ENCODE data around the gene TBC1D20. TPM values are rescaled to one million over a fixed set of nuclear protein-coding genes. Genes with fewer than 3 reads are reported as not detected.

Gene TBC1D20
- total RNA-seq, 1 donor from 2014 or later, result 64.0 TPM

DNA sequence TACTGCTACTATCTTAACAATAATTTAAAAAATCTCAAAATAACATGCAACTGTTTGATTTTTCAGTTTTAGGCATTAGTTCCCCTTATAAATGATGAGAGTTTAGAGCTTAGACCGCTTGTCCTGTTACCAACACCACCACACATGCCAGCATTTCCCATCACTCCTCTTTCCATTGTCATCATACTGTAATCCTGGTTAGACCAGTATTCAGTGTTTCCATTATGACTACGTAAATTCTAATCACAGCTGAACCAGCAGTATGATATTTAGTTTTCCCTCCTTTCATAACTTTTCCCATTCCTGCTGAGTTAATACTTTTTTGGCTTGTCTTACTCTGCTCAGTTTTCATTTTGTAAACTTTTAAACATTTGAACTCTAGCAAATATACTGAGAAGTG lies 12.2 kb upstream of the TBC1D20 start:
- peaks cover 18% of the 10 kb centered on the region for H3K4me1 Mint-ChIP-seq (ENCODE audit: low read depth)
- H3K27ac Mint-ChIP-seq (ENCODE audit: unreplicated experiment), result no peak overlapping the region
- peaks cover 14% of the 10 kb centered on the region for H3K36me3 Mint-ChIP-seq (ENCODE audit: low read depth)
- TF ChIP-seq, protein P1, sequence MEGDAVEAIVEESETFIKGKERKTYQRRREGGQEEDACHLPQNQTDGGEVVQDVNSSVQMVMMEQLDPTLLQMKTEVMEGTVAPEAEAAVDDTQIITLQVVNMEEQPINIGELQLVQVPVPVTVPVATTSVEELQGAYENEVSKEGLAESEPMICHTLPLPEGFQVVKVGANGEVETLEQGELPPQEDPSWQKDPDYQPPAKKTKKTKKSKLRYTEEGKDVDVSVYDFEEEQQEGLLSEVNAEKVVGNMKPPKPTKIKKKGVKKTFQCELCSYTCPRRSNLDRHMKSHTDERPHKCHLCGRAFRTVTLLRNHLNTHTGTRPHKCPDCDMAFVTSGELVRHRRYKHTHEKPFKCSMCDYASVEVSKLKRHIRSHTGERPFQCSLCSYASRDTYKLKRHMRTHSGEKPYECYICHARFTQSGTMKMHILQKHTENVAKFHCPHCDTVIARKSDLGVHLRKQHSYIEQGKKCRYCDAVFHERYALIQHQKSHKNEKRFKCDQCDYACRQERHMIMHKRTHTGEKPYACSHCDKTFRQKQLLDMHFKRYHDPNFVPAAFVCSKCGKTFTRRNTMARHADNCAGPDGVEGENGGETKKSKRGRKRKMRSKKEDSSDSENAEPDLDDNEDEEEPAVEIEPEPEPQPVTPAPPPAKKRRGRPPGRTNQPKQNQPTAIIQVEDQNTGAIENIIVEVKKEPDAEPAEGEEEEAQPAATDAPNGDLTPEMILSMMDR (IDR thresholded peaks at IDR 0.05), result no peak
- H3K9me3 Mint-ChIP-seq (ENCODE audit: low read depth), result peaks cover 8% of the 10 kb centered on the region
- H3K4me3 Mint-ChIP-seq (ENCODE audit: unreplicated experiment), result no peak overlapping the region
- DNase-seq (ENCODE audit: low spot score), result no peak
- H3K27me3 Mint-ChIP-seq (ENCODE audit: low read depth), result no peaks in the 10 kb centered on the region

DNA sequence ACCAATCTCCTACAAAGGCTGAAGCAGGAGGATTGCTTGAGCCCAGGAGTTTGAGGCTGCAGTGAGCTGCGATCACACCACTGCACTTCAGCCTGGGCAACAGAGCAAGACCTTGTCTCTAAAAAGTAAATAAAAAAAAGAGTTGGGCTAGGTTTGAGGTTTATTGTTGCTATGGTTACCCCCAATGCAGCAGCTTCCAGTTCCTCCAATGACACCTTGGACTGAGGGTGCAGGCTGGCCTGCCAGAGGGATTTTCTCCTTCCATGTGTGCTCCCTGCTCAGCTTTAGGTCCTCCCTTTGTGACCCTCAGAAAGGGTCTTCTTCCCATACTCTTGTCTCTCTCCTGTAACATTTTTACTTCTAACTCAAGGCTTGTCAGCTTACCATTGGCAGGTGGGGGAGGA lies 10.6 kb upstream of the TBC1D20 start:
- Mint-ChIP-seq H3K4me1 (ENCODE audit: low read depth) (peaks cover 1% of the 10 kb centered on the region), H3K4me3 (ENCODE audit: unreplicated experiment) (no peak overlapping the region), H3K36me3 (ENCODE audit: low read depth) (peaks cover 10% of the 10 kb centered on the region), H3K27me3 (ENCODE audit: low read depth) (no peaks in the 10 kb centered on the region), H3K27ac (ENCODE audit: unreplicated experiment) (no peak overlapping the region), H3K9me3 (ENCODE audit: low read depth) (peaks cover 8% of the 10 kb centered on the region)
- TF ChIP-seq, protein P1 (IDR thresholded peaks at IDR 0.05), result no peak
- DNase-seq (ENCODE audit: low spot score), result no peak

DNA sequence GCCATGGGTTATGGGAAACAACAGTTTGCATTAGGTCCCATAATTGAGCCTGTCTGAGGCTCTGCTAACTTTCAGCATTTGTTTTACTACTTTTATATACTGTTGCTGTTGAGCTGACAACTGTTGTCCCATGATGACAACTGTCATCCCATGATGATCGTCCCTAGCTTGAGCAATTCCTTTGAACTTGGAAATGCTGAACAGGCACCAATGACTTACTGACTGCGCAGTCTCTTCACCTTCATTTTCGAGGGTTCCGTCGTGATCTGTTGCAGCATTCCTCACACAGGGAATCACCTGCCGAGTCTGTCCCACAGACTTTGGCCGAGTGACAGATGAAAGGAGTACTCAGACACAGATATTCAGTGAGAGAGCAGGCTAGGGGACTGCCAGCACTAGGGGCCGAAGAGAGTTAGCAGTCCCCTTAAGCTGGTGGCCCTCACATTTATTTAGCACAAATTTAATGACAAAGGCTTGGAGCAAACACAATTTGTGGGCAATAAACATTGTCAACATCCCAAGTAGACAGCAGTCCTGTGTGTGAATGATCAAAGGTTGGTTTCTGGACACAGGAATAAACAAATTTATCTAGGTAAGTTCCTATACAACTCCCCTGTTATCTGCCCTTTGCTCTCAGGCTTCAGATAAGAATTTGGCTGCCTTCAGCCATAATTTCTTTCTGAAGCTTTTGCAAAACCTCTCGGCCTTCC lies 10.0 kb upstream of the TBC1D20 start:
- H3K4me3 Mint-ChIP-seq (ENCODE audit: unreplicated experiment), result no peak overlapping the region
- H3K36me3 Mint-ChIP-seq (ENCODE audit: low read depth), result peaks cover 7% of the 10 kb centered on the region
- H3K9me3 Mint-ChIP-seq (ENCODE audit: low read depth), result peaks cover 10% of the 10 kb centered on the region

DNA sequence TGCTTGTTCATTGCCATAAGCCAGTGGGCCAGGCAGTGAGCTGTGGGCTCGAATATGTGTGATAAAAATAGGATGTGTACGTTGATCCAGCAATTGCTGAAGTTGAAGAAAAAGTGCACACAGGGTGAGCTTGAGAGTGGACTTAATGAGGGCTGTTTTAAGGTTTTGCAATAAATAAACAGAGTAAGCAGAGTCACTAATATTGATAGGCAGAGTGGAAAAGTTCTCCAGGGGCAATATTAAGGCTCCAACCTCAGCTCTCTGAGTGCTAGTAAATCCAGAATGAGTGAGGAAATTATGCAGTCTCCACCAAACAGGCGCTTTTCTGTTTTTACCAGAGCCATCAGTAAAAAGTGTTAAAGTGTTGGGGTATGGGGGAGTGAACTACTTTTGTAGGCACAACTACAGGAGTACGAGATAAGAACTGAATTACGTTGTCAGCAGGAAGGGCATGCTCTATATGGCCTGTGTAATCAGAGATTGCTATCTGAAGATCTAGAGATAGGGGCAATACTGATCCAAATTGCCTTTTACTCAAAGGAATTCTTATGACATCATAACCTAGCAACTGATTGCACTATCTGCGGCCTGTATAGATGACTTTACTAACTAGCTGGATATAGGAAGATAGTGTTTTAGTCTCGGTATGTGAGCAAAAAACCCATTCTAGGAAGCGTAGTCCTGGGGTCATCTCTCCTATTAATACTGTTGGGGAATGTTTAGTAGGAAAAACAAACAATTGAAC lies 7.6 kb upstream of the TBC1D20 start:
- Mint-ChIP-seq H3K4me1 (ENCODE audit: low read depth) (no peaks in the 10 kb centered on the region), H3K27me3 (ENCODE audit: low read depth) (no peaks in the 10 kb centered on the region), H3K4me3 (ENCODE audit: unreplicated experiment) (no peak overlapping the region), H3K9me3 (ENCODE audit: low read depth) (peaks cover 11% of the 10 kb centered on the region), H3K27ac (ENCODE audit: unreplicated experiment) (no peak overlapping the region), H3K36me3 (ENCODE audit: low read depth) (peaks cover 7% of the 10 kb centered on the region)
- TF ChIP-seq, protein P1 (IDR thresholded peaks at IDR 0.05), result no peak
- DNase-seq (ENCODE audit: low spot score), result no peak

More for the DNA sequence above, 10.0 kb upstream of the TBC1D20 start:
- H3K27me3 Mint-ChIP-seq (ENCODE audit: low read depth), result no peaks in the 10 kb centered on the region
- DNase-seq (ENCODE audit: low spot score), result no peak
- H3K4me1 Mint-ChIP-seq (ENCODE audit: low read depth), result no peaks in the 10 kb centered on the region
- TF ChIP-seq, protein P1 (IDR thresholded peaks at IDR 0.05), result no peak
- no peak overlapping the region for H3K27ac Mint-ChIP-seq (ENCODE audit: unreplicated experiment)

DNA sequence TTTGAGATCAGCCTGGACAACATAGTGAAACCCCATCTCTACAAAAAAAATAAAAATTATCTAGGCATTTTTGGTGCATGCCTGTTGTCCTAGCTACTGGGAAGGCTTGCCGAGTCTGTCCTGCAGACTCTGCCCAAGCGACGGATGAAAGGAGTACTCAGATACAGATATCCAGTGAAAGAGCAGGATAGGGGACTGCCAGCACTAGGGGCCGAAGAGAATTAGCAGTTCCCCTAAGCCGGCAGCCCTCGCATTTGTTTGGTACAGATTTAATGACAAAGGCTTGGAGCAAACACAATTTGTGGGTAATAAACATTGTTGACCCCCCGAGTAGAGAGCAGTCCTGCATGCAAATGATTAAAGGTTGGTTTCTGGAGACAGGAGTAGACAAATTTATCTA lies 5.4 kb upstream of the TBC1D20 start:
- Mint-ChIP-seq H3K27ac (ENCODE audit: unreplicated experiment) (no peak overlapping the region), H3K9me3 (ENCODE audit: low read depth) (peaks cover 11% of the 10 kb centered on the region), H3K27me3 (ENCODE audit: low read depth) (no peaks in the 10 kb centered on the region), H3K36me3 (ENCODE audit: low read depth) (peaks cover 2% of the 10 kb centered on the region), H3K4me3 (ENCODE audit: unreplicated experiment) (no peak overlapping the region), H3K4me1 (ENCODE audit: low read depth) (peaks cover 5% of the 10 kb centered on the region)
- no peak for DNase-seq (ENCODE audit: low spot score)
- TF ChIP-seq, protein P1 (IDR thresholded peaks at IDR 0.05), result no peak
